H1 (cell line): ENCODE results near the gene TBC1D9B. TPM values are rescaled to one million over a fixed set of nuclear protein-coding genes. Genes with fewer than 3 reads are reported as not detected.
A peak's percentile ranks its signal among the peaks of the same experiment; 100 is the strongest.

Source experiments
- CTCF ChIA-PET: fragments of 300-600 bp; sonication (Branson Sonifier 250); formaldehyde crosslinking; loops from one replicate; lab custom pipeline; 2021; ENCODE audit not compliant: partially characterized antibody; lab: Charles Lee
- POLR2A ChIA-PET: fragments of 300-600 bp; sonication (Branson Sonifier 250); formaldehyde crosslinking; loops from one replicate; lab custom pipeline; 2021; ENCODE audit warnings: inconsistent platforms; ENCODE audit not compliant: partially characterized antibody; lab: Charles Lee
- DNase-seq, 2 experiments: peaks; one replicate each; pipeline versions ENCODE4 v3.0.0 to v3.0.0-alpha.2; 2010 to 2022; ENCODE audit warnings: low spot score in 2 of 2, low read depth in 1 of 2, mixed read lengths in 1 of 2
- FAIRE-seq: peaks from 2 replicates; lab custom pipeline; 2011; peaks lifted over from hg19 to GRCh38; lab: Jason Lieb, UNC
- H2AFZ ChIP-seq: 2 replicates; pipeline ENCODE4 v1.8.1; 2012; ENCODE audit warnings: low read length, inconsistent platforms
- H2AK5ac ChIP-seq: 2 replicates; pipeline ENCODE4 v1.6.1; 2013; ENCODE audit warnings: low read depth, low read length
- H2BK120ac ChIP-seq: replicated peaks from 2 replicates; pipeline ENCODE3; 2013; ENCODE audit warnings: low read depth, low read length, inconsistent platforms
- H2BK12ac ChIP-seq: 2 replicates; pipeline ENCODE4 v1.6.1; 2013; ENCODE audit warnings: low read depth, low read length
- H2BK15ac ChIP-seq: 2 replicates; pipeline ENCODE4 v1.6.1; 2013; ENCODE audit warnings: low read length
- H2BK20ac ChIP-seq: 2 replicates; pipeline ENCODE4 v1.6.1; 2013; ENCODE audit warnings: low read length
- H2BK5ac ChIP-seq: 2 replicates; pipeline ENCODE4 v1.6.1; 2013; ENCODE audit warnings: low read depth, low read length
- H3K14ac ChIP-seq: 2 replicates; pipeline ENCODE4 v1.6.1; 2013; ENCODE audit warnings: inconsistent platforms; ENCODE audit not compliant: insufficient read length
- H3K18ac ChIP-seq: 2 replicates; pipeline ENCODE4 v1.6.1; 2013; ENCODE audit warnings: low read length; ENCODE audit errors: extremely low read depth
- H3K23ac ChIP-seq: 2 replicates; pipeline ENCODE4 v1.6.1; 2013; ENCODE audit warnings: inconsistent platforms; ENCODE audit not compliant: insufficient read length
- H3K23me2 ChIP-seq: 2 replicates; pipeline ENCODE4 v1.6.1; 2013; ENCODE audit warnings: low read depth, low read length
- H3K27ac ChIP-seq: 2 replicates; pipeline ENCODE4 v1.6.1; 2011; ENCODE audit warnings: low read depth, low read length, inconsistent platforms
- H3K27me3 ChIP-seq, 4 experiments: replicated peaks in 1 of 4; 1 replicate in 1 of 4; 2 replicates in 3 of 4; pipeline versions ENCODE4 v1.6.1 to v1.8.1; 2011 to 2013; ENCODE audit warnings: low read length in 3 of 4, mild to moderate bottlenecking in 3 of 4, inconsistent platforms in 2 of 4, mixed read lengths in 2 of 4, moderate library complexity in 1 of 4; ENCODE audit not compliant: control insufficient read depth in 3 of 4, insufficient read depth in 3 of 4; ENCODE audit errors: extremely low read depth in 1 of 4
- H3K36me3 ChIP-seq, 4 experiments: 2 replicates each; pipeline versions ENCODE4 v1.6.1 to v1.8.1; 2011 to 2013; ENCODE audit warnings: mild to moderate bottlenecking in 4 of 4, low read length in 3 of 4, moderate library complexity in 2 of 4, control low read depth in 1 of 4, inconsistent platforms in 1 of 4; ENCODE audit not compliant: insufficient read depth in 4 of 4, control insufficient read depth in 2 of 4
- H3K4ac ChIP-seq: replicated peaks from 2 replicates; pipeline ENCODE3; 2013; ENCODE audit warnings: low read length, low read depth, mixed read lengths, inconsistent platforms; ENCODE audit not compliant: insufficient read length
- H3K4me1 ChIP-seq, 4 experiments: replicated peaks in 1 of 4; 1 replicate in 1 of 4; 2 replicates in 3 of 4; pipeline versions ENCODE4 v1.6.1 to v1.8.1; 2011 to 2013; ENCODE audit warnings: low read length in 3 of 4, inconsistent platforms in 2 of 4, mixed read lengths in 1 of 4; ENCODE audit not compliant: insufficient read depth in 4 of 4, control insufficient read depth in 3 of 4
- H3K4me2 ChIP-seq, 2 experiments: 2 replicates each; pipeline versions ENCODE4 v1.6.1 to v1.8.1; 2011 to 2013; ENCODE audit warnings: low read depth in 2 of 2, low read length in 2 of 2, control low read depth in 1 of 2, inconsistent platforms in 1 of 2, mild to moderate bottlenecking in 1 of 2; ENCODE audit not compliant: insufficient read depth in 1 of 2
- H3K4me3 ChIP-seq, 4 experiments: fragments of 200-600, 300-600 bp in 1 of 4; sonication (generic), shearing (Covaris generic), sonication (Bioruptor Twin) in 1 of 4; 2 replicates each; pipeline versions ENCODE4 v1.5.1 to v1.8.1; 2011 to 2016; ENCODE audit warnings: low read length in 4 of 4, low read depth in 3 of 4, control low read depth in 2 of 4, inconsistent platforms in 2 of 4, mild to moderate bottlenecking in 2 of 4, mixed read lengths in 1 of 4, moderate library complexity in 1 of 4; ENCODE audit not compliant: insufficient read depth in 2 of 4; ENCODE audit errors: extremely low read depth in 1 of 4
- H3K56ac ChIP-seq: replicated peaks from 2 replicates; pipeline ENCODE3; 2013; ENCODE audit warnings: low read depth, mild to moderate bottlenecking, mixed read lengths, low read length, inconsistent platforms; ENCODE audit not compliant: insufficient read length
- H3K79me1 ChIP-seq: 2 replicates; pipeline ENCODE4 v1.6.1; 2013; ENCODE audit warnings: low read depth, low read length, control low read depth
- H3K79me2 ChIP-seq, 2 experiments: 2 replicates each; pipeline versions ENCODE4 v1.6.1 to v1.8.1; 2012 to 2013; ENCODE audit warnings: low read length in 2 of 2, mild to moderate bottlenecking in 2 of 2, inconsistent platforms in 1 of 2; ENCODE audit not compliant: insufficient read depth in 2 of 2, control insufficient read depth in 1 of 2
- H3K9ac ChIP-seq, 4 experiments: replicated peaks in 1 of 4; 1 replicate in 1 of 4; 2 replicates in 3 of 4; pipeline versions ENCODE4 v1.6.1 to v1.8.1; 2011 to 2013; ENCODE audit warnings: low read depth in 3 of 4, low read length in 3 of 4, control low read depth in 2 of 4, mild to moderate bottlenecking in 2 of 4, moderate library complexity in 2 of 4, inconsistent platforms in 1 of 4; ENCODE audit errors: extremely low read depth in 1 of 4
- H3K9me3 ChIP-seq, 2 experiments: 2 replicates each; pipeline versions ENCODE4 v1.6.1 to v1.8.1; 2012 to 2013; ENCODE audit warnings: mild to moderate bottlenecking in 2 of 2, moderate library complexity in 2 of 2, control low read depth in 1 of 2, inconsistent platforms in 1 of 2, low read depth in 1 of 2, low read length in 1 of 2, mixed read lengths in 1 of 2; ENCODE audit not compliant: insufficient read depth in 2 of 2
- H4K20me1 ChIP-seq, 2 experiments: replicated peaks in 1 of 2; 2 replicates each; pipeline versions ENCODE3 to v1.8.1; 2011 to 2013; ENCODE audit warnings: inconsistent platforms in 2 of 2, low read length in 2 of 2, mild to moderate bottlenecking in 1 of 2; ENCODE audit not compliant: insufficient read depth in 2 of 2, control insufficient read depth in 1 of 2
- H4K5ac ChIP-seq: 2 replicates; pipeline ENCODE4 v1.6.1; 2013; ENCODE audit warnings: low read length, low read depth, mixed read lengths, inconsistent platforms; ENCODE audit not compliant: insufficient read length
- H4K8ac ChIP-seq: 2 replicates; pipeline ENCODE4 v1.8.0; 2013; ENCODE audit warnings: mild to moderate bottlenecking, moderate library complexity, low read length, inconsistent platforms; ENCODE audit not compliant: insufficient read depth; ENCODE audit errors: extremely low read depth
- H4K91ac ChIP-seq: replicated peaks from 2 replicates; pipeline ENCODE3; 2013; ENCODE audit warnings: low read length, mixed read lengths, inconsistent platforms; ENCODE audit not compliant: insufficient read length
- BACH1 ChIP-seq: IDR thresholded peaks from 2 replicates; pipeline ENCODE4 v1.6.1; 2012; ENCODE audit warnings: low read length, improper control_type of control experiment
- FOSL1 ChIP-seq: IDR thresholded peaks from 2 replicates; pipeline ENCODE4 v1.6.1; 2011; ENCODE audit warnings: mild to moderate bottlenecking, low read depth, low read length, moderate library complexity; ENCODE audit not compliant: insufficient read depth
- SUZ12 ChIP-seq: fragments of 200-600 bp; sonication (generic); IDR thresholded peaks from 2 replicates; pipeline ENCODE4 v1.6.1; 2012; ENCODE audit warnings: mild to moderate bottlenecking, inconsistent platforms, low read length, moderate library complexity, mixed read lengths
- WGBS, 2 experiments: shearing (Covaris generic) in 1 of 2; methylation state at CpG; one replicate each; pipeline versions ENCODE4 v1.1.6 to v1.1.7; 2013 to 2015; ENCODE audit warnings: low lambda C conversion rate in 2 of 2, mixed read lengths in 2 of 2, inconsistent platforms in 1 of 2, low coverage in 1 of 2, missing lambda C conversion rate in 1 of 2; ENCODE audit not compliant: insufficient replicate concordance in 2 of 2, insufficient coverage in 1 of 2, insufficient read length in 1 of 2; ENCODE audit errors: extremely low coverage in 1 of 2, missing lambda C conversion rate in 1 of 2; 5-methylcytosine and 5-hydroxymethylcytosine counted together
- polyA plus RNA-seq, 7 experiments: library from polyadenylated mRNA; depleted of rRNA in 3 of 7; stranded (reverse) in 5 of 7; unstranded in 2 of 7; fragments of >200 nt in 5 of 7; fragments of 200-250 nt in 2 of 7; gene quantifications; 1 replicate in 5 of 7; 2 replicates in 1 of 7; 4 replicates in 1 of 7; pipeline versions ENCODE4 v1.2.1 to v1.2.3, GENCODE V29; 2011 to 2013; ENCODE audit warnings: missing spikeins in 2 of 7, mixed read lengths in 2 of 7
- total RNA-seq: library from RNA; stranded (reverse); fragmentation: NEBNext Ultra II Directional; extraction: Animal tissue kit (Norgen Biotek cat#: 25700); gene quantifications from 2 replicates; pipeline ENCODE4 v1.2.1, GENCODE V29; 2021

The TBC1D9B gene
- total and polyA plus RNA-seq, 2 of the 8 experiments (the other 6 are each of a cell fraction or from before 2014, with no cell fraction given) = 33.6 to 57.1 TPM

DNA sequence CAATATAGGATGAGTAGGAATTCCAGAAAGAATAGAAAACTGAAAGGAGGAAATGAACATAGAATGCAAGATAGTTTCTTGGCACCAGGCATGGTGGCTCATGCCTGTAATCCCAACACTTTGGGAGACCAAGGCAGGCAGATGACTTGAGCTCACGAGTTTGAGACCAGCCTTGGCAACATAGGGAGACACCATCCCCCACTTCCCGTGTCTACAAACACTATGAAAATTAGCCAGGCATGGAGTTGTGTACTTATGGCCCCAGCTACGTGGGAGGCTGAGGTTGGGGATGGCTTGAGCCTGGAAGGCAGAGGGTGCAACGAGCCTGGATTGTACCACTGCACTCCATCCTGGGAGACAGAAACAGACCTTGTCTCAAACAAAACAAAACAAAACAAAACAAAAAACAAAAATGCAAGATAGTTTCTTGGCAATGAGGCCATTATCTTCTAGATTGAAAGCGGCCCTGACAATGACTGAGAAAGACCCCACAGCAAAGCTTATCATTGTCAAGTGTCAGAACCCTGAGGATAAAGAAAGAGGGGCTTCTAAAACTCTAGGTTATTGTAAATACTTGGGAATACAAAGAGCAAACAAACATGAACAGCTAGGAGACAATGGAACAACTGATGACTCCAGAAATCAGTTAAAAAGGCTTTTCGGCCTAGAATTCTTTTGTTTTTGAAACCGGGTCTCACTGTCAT, 77.8 kb downstream of the TBC1D9B start:
- Histone ChIP-seq H2BK20ac (no peak overlapping the region), H3K14ac (no peak overlapping the region), H2BK5ac (no peak overlapping the region; the same call in 1 of the 2 replicates), H4K20me1 (peaks cover 0 to 12% of the 10 kb centered on the region in 2 experiments), H3K56ac (no peak overlapping the region), H3K18ac (no peak overlapping the region), H3K23me2 (no peaks in the 10 kb centered on the region), H4K91ac (peak overlapping the region; percentile 18), H3K9me3 (no peaks in the 10 kb centered on the region), H2AFZ (no peak overlapping the region), H3K27ac (no peak overlapping the region), H2BK120ac (no peak overlapping the region)
- no peak for FAIRE-seq
- TF ChIP-seq FOSL1 = no peak
- TF ChIP-seq BACH1 = no peak
- no peak for TF ChIP-seq SUZ12
- TF ChIP-seq, all 59 proteins: peak for 0
- Histone ChIP-seq H3K79me2 (no peaks in the 10 kb centered on the region), H3K4me3 (no peak overlapping the region), H3K4me1 (peaks cover 0 to 3% (median 1%) of the 10 kb centered on the region in 4 experiments; a peak in 4 of 7 replicates), H3K23ac (no peak overlapping the region), H3K9ac (no peak overlapping the region), H4K5ac (no peak overlapping the region), H2AK5ac (no peak overlapping the region), H3K79me1 (no peaks in the 10 kb centered on the region; the same call in 1 of the 2 replicates), H3K36me3 (peaks cover 23 to 76% (median 56%) of the 10 kb centered on the region in 4 experiments), H2BK15ac (no peak overlapping the region), H3K4ac (no peak overlapping the region), H3K4me2 (no peak overlapping the region), H4K8ac (peak overlapping the region; percentile 5; the same call in 1 of the 2 replicates), H3K27me3 (no peaks in the 10 kb centered on the region), H2BK12ac (no peak overlapping the region)
- 92% methylated on average over 7 of the region's 7 CpGs; no CpG with 5 or more reads in 1 of the 2 experiments for WGBS, 2 experiments
- CTCF ChIA-PET = interaction anchor here (0.6 to 2.7 kb wide), 3 partner anchors 28 to 40 kb away, joined by 3 to 11 read pairs (median 4); no protein-coding TSS in a partner anchor
- POLR2A ChIA-PET = interaction anchor here (0.6 to 5.7 kb wide), 8 partner anchors 8 to 208 kb away, joined by 3 to 47 read pairs (median 4); partner anchors contain the start of gene SQSTM1
- DNase-seq = no peak
